Activated CD4-positive, alpha-beta T cell treated with anti-CD3 and anti-CD28 coated beads for 48 hours (primary cell): Measurements from ENCODE around the gene ZDHHC14.
"Not testable (repeated sequence)": the region's sequence is repeated elsewhere in the genome, so short reads cannot be mapped to it uniquely, and the experiment has no call there.

Experiments
- DNase-seq: peaks from one replicate; pipeline ENCODE4 v3.0.0-alpha.2; 2020

ZDHHC14 gene

GRCh38 chr6:157557559-157557958 lies 176.6 kb downstream of the ZDHHC14 start:
- DNase-seq: no peak

GRCh38 chr6:157558049-157558448 lies 177.1 kb downstream of the ZDHHC14 start:
- DNase-seq: no peak

- DNase-seq: no peak
Measured at GRCh38 chr6:157558487-157559200, 177.7 kb downstream of the ZDHHC14 start.

GRCh38 chr6:157559201-157559756 lies 178.3 kb downstream of the ZDHHC14 start:
- DNase-seq: no peak

GRCh38 chr6:157560063-157560462 lies 179.1 kb downstream of the ZDHHC14 start:
- not testable (repeated sequence) for DNase-seq

- no peak for DNase-seq
Measured at GRCh38 chr6:157560691-157561413, 179.9 kb downstream of the ZDHHC14 start.

GRCh38 chr6:157561414-157561790 lies 180.4 kb downstream of the ZDHHC14 start:
- no peak for DNase-seq

GRCh38 chr6:157561929-157562810 lies 181.2 kb downstream of the ZDHHC14 start:
- no peak for DNase-seq

GRCh38 chr6:157562997-157563396 lies 182.0 kb downstream of the ZDHHC14 start:
- no peak for DNase-seq

GRCh38 chr6:157563611-157564284 lies 182.8 kb downstream of the ZDHHC14 start:
- DNase-seq: no peak

GRCh38 chr6:157568702-157569101 lies 187.7 kb downstream of the ZDHHC14 start:
- DNase-seq: no peak

- DNase-seq: no peak
Measured at GRCh38 chr6:157569543-157569942, 188.6 kb downstream of the ZDHHC14 start.

- no peak for DNase-seq
Measured at GRCh38 chr6:157570104-157570503, 189.1 kb downstream of the ZDHHC14 start.

GRCh38 chr6:157570752-157571151 lies 189.8 kb downstream of the ZDHHC14 start:
- no peak for DNase-seq

- no peak for DNase-seq
Measured at GRCh38 chr6:157571269-157571668, 190.3 kb downstream of the ZDHHC14 start.

- DNase-seq: no peak
Measured at GRCh38 chr6:157571950-157572349, 191.0 kb downstream of the ZDHHC14 start.

GRCh38 chr6:157574851-157575424 lies 193.9 kb downstream of the ZDHHC14 start:
- DNase-seq: no peak

- no peak for DNase-seq
Measured at GRCh38 chr6:157575436-157576145, 194.6 kb downstream of the ZDHHC14 start.

GRCh38 chr6:157576991-157577390 lies 196.0 kb downstream of the ZDHHC14 start:
- DNase-seq: not testable (repeated sequence)

- DNase-seq: not testable (repeated sequence)
Measured at GRCh38 chr6:157578527-157578926, 197.5 kb downstream of the ZDHHC14 start.

- DNase-seq: no peak
Measured at GRCh38 chr6:157579467-157580031, 198.6 kb downstream of the ZDHHC14 start.
